ENCODE results near the gene BBS1.
A peak's percentile ranks its signal among the peaks of the same experiment; 100 is the strongest.
"Not testable (repeated sequence)": the region's sequence is repeated elsewhere in the genome, so short reads cannot be mapped to it uniquely, and the experiment has no call there.

The BBS1 gene

DNA sequence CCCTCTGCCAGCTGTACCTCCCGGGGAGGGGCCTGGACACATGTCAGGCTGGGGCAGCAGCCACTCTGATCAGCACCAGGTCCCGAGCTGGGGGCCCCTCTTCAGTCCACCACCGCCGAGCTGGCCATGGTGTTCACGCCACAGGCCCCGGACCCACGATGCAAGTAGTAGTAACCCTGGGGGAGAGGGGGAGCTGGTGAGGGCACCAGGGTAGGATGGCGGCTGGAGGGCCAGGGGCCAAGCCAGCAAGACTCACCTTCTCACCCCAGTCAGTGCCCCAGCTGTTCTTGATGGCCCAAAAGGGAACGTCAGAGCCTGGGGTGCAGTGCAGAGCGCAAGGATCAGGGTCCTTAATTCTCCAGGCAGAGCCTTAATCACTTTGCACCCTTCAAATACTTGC lies 53.4 kb downstream of the BBS1 start:
- no peak overlapping the region for H3K4me3 ChIP-seq (ENCODE audit: low read length)
- no peak for DNase-seq (ENCODE audit: low read depth, low spot score)

DNA sequence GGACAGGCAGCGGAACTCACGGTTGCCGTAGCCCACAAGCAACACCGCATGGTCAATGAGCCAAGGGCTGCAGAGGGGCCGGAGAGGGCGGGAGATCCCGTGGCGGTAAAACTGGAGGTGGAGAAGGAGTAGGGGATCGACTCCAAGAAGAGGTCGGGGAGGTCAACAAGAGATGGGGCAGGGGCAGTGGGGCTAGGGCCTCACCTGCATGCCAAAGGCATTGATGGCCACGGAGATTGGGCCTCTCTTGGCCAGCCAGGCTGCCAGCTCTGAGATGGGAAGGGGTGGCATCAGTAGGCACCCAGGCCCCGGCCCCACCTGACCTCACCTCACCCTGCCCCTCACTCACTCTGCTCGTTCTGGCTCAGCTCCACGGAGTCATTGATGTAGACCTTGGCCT lies 54.1 kb downstream of the BBS1 start:
- DNase-seq (ENCODE audit: low read depth, low spot score): no peak
- H3K4me3 ChIP-seq (ENCODE audit: low read length): no peak overlapping the region

DNA sequence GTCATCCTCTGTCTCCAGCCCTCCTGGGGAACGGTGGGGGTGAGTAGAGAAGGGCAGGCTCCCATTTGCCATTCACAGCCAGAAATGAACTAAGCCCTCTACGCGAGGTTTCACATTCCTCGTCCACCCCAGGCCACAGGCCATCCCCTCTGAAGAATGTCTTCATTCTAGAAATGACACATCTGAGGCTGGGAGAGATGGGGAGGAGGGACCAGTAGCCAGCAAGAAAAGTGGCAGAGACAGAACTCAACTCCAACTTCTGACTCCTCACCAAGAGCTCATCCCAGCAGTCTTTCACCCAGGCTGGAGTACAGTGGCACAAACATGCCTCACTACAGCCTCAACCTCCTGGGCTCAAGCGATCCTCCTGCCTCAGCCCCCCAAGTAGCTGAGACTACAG lies 54.5 kb downstream of the BBS1 start:
- no peak overlapping the region for H3K4me3 ChIP-seq (ENCODE audit: low read length)
- no peak for DNase-seq (ENCODE audit: low read depth, low spot score)

DNA sequence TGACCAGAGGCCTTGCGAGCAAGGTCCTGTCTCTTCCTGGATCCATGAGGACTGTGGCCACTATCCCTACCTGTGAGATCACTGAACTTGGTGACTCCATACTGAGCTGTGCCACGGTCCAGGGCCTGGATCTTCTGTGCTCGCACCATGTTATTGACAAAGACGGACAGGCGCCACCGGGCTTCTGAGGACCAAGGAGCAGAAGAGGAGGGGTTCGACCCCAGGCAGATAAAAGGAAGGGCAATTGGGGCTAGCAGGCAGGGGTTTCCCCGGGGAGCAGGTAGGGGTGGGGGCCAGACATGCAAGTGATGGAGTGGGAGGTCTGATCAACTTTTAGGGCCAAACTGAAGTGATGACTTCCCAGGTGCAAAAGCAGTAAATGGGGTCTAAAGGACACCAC lies 55.8 kb downstream of the BBS1 start:
- no peak for DNase-seq (ENCODE audit: low read depth, low spot score)
- H3K4me3 ChIP-seq (ENCODE audit: low read length): no peak overlapping the region

DNA sequence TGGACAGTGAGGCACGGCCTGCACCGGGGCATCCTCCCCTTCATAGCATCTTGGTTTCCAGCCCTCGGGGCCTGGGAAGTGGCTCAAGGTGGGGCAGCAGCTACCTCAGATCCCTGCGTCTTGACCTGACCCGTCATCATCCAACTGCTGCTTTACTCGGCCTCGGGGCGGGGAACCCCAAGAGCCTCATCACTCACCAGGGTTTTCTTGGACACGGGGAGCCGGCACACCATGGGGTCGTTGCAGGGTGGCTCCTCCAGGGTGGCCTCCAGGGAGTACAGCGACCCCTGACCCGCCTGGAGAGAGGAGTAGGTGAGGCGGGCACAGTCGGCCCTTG lies 57.3 kb downstream of the BBS1 start:
- DNase-seq (ENCODE audit: low read depth, low spot score): no peak
- peak overlapping the region; percentile 35 for H3K4me3 ChIP-seq (ENCODE audit: low read length)

DNA sequence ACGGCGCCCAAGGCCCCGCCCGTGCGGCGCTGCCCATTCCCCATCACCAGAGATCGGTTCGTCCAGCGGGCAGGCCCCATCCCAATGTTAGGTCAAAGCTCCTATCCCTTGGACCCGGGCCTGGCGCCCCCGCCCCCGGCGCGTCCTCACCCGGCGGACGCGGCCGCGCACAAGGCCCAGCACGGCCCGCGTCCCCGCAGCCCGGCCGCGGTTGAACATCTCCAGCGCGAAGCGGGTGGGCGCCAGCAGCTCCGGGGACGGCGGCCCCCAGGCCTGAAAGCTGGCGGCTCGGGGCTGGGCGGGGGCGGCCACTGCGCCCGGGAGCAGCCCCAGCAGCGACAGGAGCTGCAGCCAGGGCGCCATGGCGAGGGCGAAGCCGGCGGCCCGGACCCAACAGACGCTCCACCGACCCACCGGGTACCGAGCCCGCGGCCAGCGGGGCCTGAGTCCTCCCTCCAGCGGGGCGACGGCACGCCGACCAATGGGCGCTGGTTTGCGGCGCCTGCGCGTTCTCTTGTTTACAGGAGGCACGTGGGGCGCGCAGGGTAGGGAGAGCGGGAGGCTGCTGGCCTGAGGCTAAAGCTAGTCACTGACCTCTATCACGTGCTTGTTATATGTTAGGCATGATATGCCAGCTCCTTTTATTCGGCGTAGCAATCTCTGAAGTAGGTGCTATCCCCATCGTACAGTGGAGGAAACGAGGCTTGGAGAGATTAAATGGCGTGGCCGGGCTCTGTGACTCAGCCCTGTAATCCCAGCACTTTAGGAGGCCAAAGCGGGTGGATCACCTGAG lies 57.9 kb downstream of the BBS1 start, which contains the start of gene CTSF:
Gene CTSF, minus strand, starts transcription at position 483 of the 793 bp plus-strand sequence. Its CDS starts 120 bp downstream, at position 363.
- H3K4me3 ChIP-seq (ENCODE audit: low read length): peak within 1 kb of the TSS; percentile 35
- no peak for DNase-seq (ENCODE audit: low read depth, low spot score)

DNA sequence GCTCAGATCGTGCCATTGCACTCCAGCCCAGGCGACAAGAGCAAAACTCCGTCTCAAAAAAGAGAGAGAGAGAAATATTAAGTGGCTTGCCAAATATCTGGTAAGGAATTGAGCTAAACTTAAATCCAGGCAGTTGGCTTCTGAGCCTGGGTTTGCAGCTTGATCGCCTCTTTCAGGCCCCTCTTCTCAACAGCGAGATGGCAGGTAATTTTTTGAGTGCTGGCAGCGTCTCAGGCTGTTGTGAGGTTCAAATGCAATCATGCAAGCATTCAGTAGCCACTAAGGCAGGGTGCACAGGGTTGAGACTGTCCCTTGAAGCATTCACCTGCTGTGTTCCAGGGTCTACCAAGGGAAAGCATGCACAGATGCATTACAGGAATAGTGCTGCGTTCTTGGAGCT lies 58.6 kb downstream of the BBS1 start:
- H3K4me3 ChIP-seq (ENCODE audit: low read length): no peak overlapping the region
- no peak for DNase-seq (ENCODE audit: low read depth, low spot score)

DNA sequence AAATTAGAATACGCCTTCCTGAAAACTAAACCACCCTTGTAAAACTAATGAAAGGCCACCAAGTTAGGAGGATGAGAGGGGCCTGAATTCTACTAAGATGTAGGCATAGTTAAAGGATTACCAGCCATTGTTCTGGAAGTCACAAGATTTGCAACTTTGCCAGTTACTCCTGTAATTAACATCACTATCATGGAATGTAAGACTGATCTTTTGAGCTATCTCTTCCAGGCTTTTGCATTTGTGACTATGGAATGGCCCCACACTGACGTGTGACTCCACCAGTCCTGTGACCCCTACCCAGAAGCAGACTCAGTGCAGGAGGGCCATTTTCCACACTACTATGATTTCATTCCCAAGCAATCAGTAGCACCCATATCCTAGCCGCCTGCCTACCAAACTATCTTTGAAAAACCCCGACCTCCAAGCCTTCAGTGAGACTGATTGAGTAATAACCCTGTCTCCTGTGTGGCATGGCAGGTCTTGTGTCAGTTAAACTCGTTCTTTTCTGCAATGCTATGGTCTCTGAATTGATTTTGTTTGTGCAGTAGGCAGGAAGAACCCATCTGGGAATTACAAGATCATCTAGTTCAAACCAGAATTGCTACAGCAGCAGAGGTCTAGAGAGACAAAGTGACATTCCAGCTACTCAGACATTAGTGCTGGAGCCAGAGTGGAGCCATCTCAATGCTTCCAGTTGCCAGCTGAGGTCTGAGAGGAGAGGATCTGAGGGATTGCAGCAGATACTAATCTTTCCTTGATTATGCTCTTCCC lies 59.8 kb downstream of the BBS1 start:
- no peak overlapping the region for H3K4me3 ChIP-seq (ENCODE audit: low read length)
- DNase-seq (ENCODE audit: low read depth, low spot score): no peak

DNA sequence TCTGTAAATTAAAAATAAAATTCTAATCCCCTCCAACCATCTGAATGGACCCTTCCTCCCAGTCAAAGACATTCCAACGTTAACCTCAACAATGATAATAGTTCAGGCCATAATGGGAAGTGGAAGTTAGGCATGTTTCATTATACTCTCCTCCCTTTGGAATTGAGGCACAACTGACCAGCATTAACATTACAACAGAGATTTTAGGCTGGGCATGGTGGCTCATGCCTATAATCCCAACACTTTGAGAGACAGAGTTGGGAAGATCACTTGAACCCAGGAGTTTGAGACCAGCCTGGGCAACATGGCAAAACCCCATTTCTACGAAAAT lies 60.4 kb downstream of the BBS1 start:
- no peak for DNase-seq (ENCODE audit: low read depth, low spot score)
- no peak overlapping the region for H3K4me3 ChIP-seq (ENCODE audit: low read length)

DNA sequence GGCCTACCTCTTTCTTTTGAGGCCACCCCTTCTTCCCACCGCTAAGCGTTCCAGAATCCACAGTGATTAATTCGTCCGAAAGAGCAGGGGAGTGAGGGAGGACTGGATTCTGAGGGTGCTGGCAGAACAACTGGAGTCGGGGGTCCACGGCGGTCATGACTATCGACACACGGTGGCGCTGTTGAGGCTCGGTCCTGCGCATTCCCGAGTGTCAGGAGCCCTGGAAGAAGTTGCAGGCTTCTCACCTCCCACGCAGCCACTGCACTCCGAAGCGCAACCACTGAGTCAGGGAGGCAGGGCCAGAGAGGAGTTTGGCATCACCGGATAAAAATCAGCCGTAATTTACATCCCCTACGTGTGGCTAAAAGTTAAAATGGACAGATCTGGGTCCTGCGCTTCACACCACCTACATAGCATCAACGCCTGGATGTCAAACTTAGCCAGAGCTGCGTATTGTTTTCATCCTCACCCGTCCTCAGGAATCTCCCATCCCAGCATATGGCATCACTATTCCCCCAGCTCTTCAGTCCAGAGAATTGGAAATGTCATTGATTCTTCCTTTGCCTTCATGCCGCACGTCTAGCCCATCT lies 68.7 kb downstream of the BBS1 start:
- DNase-seq (ENCODE audit: low read depth, low spot score): peak; percentile 26
- no peak overlapping the region for H3K4me3 ChIP-seq (ENCODE audit: low read length)

DNA sequence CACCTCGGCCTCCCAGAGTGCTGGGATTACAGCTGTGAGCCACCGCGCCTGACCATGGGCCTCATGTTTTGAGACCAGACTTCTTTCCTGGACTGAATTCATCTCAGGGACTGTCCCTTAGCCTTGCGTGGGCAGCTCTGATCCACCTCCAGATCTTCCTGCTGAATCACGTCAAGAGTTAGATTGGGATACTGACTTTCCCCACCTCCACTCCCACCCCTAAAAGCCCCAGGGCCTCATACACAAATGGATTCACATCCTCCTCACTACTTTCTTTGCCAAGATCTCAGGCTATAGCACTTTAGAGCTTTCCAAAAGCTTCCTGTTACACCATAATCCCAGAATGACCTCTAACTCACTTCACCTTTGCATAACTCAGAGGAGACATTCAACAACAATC lies 70.4 kb downstream of the BBS1 start:
- no peak overlapping the region for H3K4me3 ChIP-seq (ENCODE audit: low read length)
- no peak for DNase-seq (ENCODE audit: low read depth, low spot score)

DNA sequence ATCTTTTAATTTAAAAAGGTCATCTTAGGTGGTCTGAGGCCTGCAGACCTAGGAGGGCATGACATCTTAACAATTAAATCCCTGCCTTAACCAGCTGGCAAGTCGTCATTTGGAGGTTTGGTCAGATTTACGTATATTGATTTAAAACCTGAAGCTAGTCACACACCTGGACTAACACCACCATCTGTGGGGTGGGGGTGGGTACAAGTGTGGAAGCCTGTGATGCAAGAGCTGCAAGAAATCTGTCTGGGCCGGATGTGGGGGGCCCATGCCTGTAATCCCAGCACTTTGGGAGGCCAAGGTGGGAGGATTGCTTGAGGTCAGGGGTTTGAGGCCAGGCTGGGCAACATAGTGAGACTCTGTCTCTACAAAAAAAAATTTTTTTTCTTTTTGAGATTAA lies 70.8 kb downstream of the BBS1 start:
- DNase-seq (ENCODE audit: low read depth, low spot score): no peak
- no peak overlapping the region for H3K4me3 ChIP-seq (ENCODE audit: low read length)

DNA sequence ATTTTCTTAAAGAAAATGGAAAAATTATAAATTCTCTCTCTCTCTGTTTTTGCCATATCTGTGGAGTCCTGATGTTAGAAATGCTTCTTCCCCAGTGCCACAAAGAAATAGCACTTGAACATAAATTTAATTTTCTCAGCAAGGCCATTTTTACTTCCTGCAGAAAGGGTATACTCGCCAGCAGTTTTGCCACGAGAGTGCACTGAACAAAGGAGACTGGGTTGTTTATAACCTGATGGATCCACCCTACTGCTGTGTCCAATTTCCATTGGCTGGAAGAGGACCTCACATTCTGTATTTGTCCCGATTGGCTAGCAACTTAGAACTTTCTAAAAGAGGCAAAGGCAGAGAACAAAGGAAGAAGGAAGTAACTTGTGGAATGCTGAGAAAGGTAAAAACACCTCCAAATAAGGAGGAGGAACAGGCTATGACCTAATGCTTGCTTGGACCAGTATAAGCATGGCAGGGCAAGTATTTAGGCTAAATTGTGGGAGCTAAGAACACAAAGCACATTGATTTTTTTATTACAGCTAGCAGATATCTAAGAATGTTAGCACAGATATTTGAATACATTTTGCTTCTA lies 72.2 kb downstream of the BBS1 start:
- DNase-seq (ENCODE audit: low read depth, low spot score); H3K4me3 ChIP-seq (ENCODE audit: low read length): not testable (repeated sequence)

All from Jurkat, Clone E6-1 (cell line).